ENCODE data around the gene TTLL3. TPM values are rescaled to one million over a fixed set of nuclear protein-coding genes. Genes with fewer than 3 reads are reported as not detected.

Gene TTLL3
- total and polyA plus RNA-seq, 12 donors = 6.7 to 35.0 (median 13.7) TPM

- 86 to 95% methylated on average over 4 of the region's 4 CpGs for WGBS, 2 donors
- DNase-seq (no peak), ATAC-seq (no peak)
- Histone ChIP-seq H3K27ac (peak overlapping the region in 1 of 10 donors; percentile 88), H3K9me3 (no peaks in the 10 kb centered on the region), H3K4me3 (no peak overlapping the region), H3K4me1 (peaks cover 10 to 46% (median 40%) of the 10 kb centered on the region in 9 donors), H3K27me3 (no peaks in the 10 kb centered on the region), H3K36me3 (peaks cover 0 to 48% (median 5%) of the 10 kb centered on the region in 9 donors)
- intact Hi-C loops (cut with DNase I) = no loop called here
- no peak for TF ChIP-seq CTCF (IDR thresholded peaks at IDR 0.05)
Observed at GRCh38 chr3:9765865-9766264, 44.2 kb upstream of the TTLL3 start.

GRCh38 chr3:9767418-9767817 lies 42.6 kb upstream of the TTLL3 start:
- H3K4me3 ChIP-seq = no peak overlapping the region
- peaks cover 10 to 50% (median 42%) of the 10 kb centered on the region in 9 donors for H3K4me1 ChIP-seq
- DNase-seq (peak in 1 of 2 donors; percentile 24), ATAC-seq (peak in 5 of 8 donors; percentile 25 to 48 (median 33))
- H3K27ac ChIP-seq = peak overlapping the region in 9 of 10 donors; percentile 13 to 91 (median 63)
- no peaks in the 10 kb centered on the region for H3K27me3 ChIP-seq
- WGBS, 2 donors = 47 to 49% methylated on average over 7 of the region's 7 CpGs
- no peak for TF ChIP-seq CTCF (IDR thresholded peaks at IDR 0.05)
- no peaks in the 10 kb centered on the region for H3K9me3 ChIP-seq
- peaks cover 0 to 34% (median 2%) of the 10 kb centered on the region in 9 donors for H3K36me3 ChIP-seq
- intact Hi-C loops (cut with DNase I) = no loop called here

GRCh38 chr3:9768141-9768775 lies 41.8 kb upstream of the TTLL3 start:
- intact Hi-C loops (cut with DNase I) = no loop called here

GRCh38 chr3:9769012-9769411 lies 41.0 kb upstream of the TTLL3 start:
- WGBS, 2 donors = 79 to 82% methylated on average over 5 of the region's 5 CpGs
- Histone ChIP-seq H3K4me3 (peak overlapping the region; percentile 58 to 91 (median 80)), H3K36me3 (peaks cover 0 to 19% (median 0%) of the 10 kb centered on the region in 9 donors), H3K9me3 (no peaks in the 10 kb centered on the region), H3K27ac (peak overlapping the region in 9 of 10 donors; percentile 83 to 91 (median 88)), H3K27me3 (no peaks in the 10 kb centered on the region), H3K4me1 (peaks cover 10 to 50% (median 42%) of the 10 kb centered on the region in 9 donors)
- DNase-seq = no peak
- no peak for TF ChIP-seq CTCF (IDR thresholded peaks at IDR 0.05)
- intact Hi-C loops (cut with DNase I) = no loop called here
- peak in 4 of 8 donors; percentile 1 to 3 (median 1) for ATAC-seq

More at GRCh38 chr3:9768141-9768775, 41.8 kb upstream of the TTLL3 start:
- Histone ChIP-seq H3K9me3 (no peaks in the 10 kb centered on the region), H3K36me3 (peaks cover 0 to 26% (median 0%) of the 10 kb centered on the region in 9 donors), H3K27me3 (no peaks in the 10 kb centered on the region), H3K4me1 (peaks cover 10 to 50% (median 42%) of the 10 kb centered on the region in 9 donors), H3K4me3 (peak overlapping the region in 6 of 10 donors; percentile 73 to 91 (median 80)), H3K27ac (peak overlapping the region in 7 of 10 donors; percentile 20 to 91 (median 59))
- ATAC-seq (no peak), DNase-seq (no peak)
- TF ChIP-seq CTCF (IDR thresholded peaks at IDR 0.05) = no peak
- WGBS, 2 donors = 72 to 74% methylated on average over 6 of the region's 6 CpGs

Data from heart right ventricle (tissue), 16 donors.